Measurements from ENCODE around the gene METTL24.
A peak's percentile ranks its signal among the peaks of the same experiment; 100 is the strongest.
"Not testable (repeated sequence)": the region's sequence is repeated elsewhere in the genome, so short reads cannot be mapped to it uniquely, and the experiment has no call there.

The METTL24 gene

GRCh38 chr6:110359556-110359955 lies 1.4 kb upstream of the METTL24 start:
- no peak for DNase-seq

- DNase-seq = no peak
Measured at GRCh38 chr6:110358553-110359160, 508 bp upstream of the METTL24 start.

- no peak for DNase-seq
Measured at GRCh38 chr6:110357298-110357663, 868 bp downstream of the METTL24 start.

- DNase-seq = no peak
Measured at GRCh38 chr6:110356778-110357177, 1.4 kb downstream of the METTL24 start.

- no peak for DNase-seq
Measured at GRCh38 chr6:110355727-110356126, 2.4 kb downstream of the METTL24 start.

GRCh38 chr6:110355022-110355421 lies 3.1 kb downstream of the METTL24 start:
- DNase-seq = no peak

- DNase-seq = no peak
Measured at GRCh38 chr6:110354153-110354552, 4.0 kb downstream of the METTL24 start.

GRCh38 chr6:110353457-110354001 lies 4.6 kb downstream of the METTL24 start:
- no peak for DNase-seq

- peak; percentile 28 for DNase-seq
Measured at GRCh38 chr6:110352563-110353262, 5.4 kb downstream of the METTL24 start.

- DNase-seq = no peak
Measured at GRCh38 chr6:110351986-110352385, 6.2 kb downstream of the METTL24 start.

GRCh38 chr6:110351546-110351945 lies 6.6 kb downstream of the METTL24 start:
- no peak for DNase-seq

GRCh38 chr6:110350593-110350992 lies 7.6 kb downstream of the METTL24 start:
- DNase-seq = not testable (repeated sequence)

- no peak for DNase-seq
Measured at GRCh38 chr6:110348961-110349690, 9.0 kb downstream of the METTL24 start.

GRCh38 chr6:110345025-110345424 lies 13.1 kb downstream of the METTL24 start:
- no peak for DNase-seq

GRCh38 chr6:110342759-110343158 lies 15.4 kb downstream of the METTL24 start:
- no peak for DNase-seq

GRCh38 chr6:110341663-110342596 lies 16.2 kb downstream of the METTL24 start:
- peak; percentile 63 for DNase-seq

GRCh38 chr6:110341067-110341466 lies 17.1 kb downstream of the METTL24 start:
- no peak for DNase-seq

- no peak for DNase-seq
Measured at GRCh38 chr6:110340392-110340965, 17.7 kb downstream of the METTL24 start.

- DNase-seq = no peak
Measured at GRCh38 chr6:110338820-110339470, 19.2 kb downstream of the METTL24 start.

GRCh38 chr6:110337486-110337885 lies 20.7 kb downstream of the METTL24 start:
- no peak for DNase-seq

GRCh38 chr6:110334423-110335180 lies 23.5 kb downstream of the METTL24 start:
- peak; percentile 16 for DNase-seq
